HG03196 (cell line): Measurements from ENCODE around the gene FOCAD.
"Not testable (repeated sequence)": the region's sequence is repeated elsewhere in the genome, so short reads cannot be mapped to it uniquely, and the experiment has no call there.

ENCODE experiments used
- ATAC-seq: cut with Tn5 transposase; IDR thresholded peaks from one replicate; pipeline ENCODE4 v1.9.1; 2021; ENCODE audit not compliant: unreplicated experiment

The FOCAD gene

DNA sequence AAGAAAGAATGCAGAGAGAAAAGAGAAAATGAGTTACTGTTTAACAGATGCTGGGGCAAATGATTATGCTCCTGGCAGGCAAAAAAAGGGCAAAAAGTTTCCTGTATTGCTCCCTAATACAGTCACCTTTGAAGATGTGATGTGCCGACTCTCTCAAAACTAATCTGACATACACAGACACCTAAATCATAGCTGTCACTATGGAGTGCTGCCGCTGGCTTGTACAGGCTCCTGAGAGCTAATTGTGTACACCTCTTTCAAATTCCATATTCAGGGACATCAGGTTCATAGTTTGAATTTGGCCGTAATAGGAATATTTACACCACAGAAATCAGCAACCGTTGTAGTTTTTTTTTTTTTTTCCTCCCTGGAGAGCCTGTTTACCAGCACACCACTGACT is 12.4 kb upstream of the FOCAD start:
- no peak for ATAC-seq

DNA sequence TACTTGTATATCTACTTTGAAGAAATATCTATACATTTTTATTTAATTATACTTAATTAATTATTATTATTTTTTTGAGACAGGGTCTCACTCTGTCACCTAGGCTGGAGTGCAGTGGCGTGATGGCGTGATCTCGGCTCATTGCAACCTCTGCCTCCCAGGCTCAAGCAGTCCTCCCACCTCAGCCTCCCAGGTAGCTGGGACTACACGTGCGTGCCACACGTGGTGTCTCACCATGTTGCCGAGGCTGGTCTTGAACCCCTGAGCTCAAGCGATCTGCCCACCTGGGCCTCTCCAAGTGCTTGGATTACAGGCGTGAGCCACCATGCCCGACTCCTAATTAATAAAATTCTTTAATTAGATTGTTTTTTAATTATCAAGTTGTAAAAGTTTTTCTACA is 10.5 kb upstream of the FOCAD start:
- not testable (repeated sequence) for ATAC-seq

DNA sequence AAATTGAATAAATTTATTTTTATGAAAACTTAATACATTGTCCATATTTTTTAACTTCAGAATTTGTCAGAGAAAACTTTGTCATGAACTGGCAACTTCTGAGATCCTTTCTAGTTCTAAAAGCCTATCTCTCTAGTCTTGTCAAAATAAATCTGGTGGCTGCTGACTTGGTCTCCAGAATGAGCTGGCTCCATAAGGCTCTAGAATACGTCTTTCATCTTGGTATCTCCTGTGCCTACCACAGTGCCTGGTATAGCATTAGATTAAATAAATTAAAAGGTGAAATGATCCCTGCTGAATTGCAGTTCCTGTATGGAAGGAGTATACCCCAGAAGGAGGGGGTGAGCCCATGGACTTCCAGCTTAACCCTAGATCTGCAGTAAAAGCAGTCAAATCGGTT is 2.6 kb upstream of the FOCAD start:
- no peak for ATAC-seq

DNA sequence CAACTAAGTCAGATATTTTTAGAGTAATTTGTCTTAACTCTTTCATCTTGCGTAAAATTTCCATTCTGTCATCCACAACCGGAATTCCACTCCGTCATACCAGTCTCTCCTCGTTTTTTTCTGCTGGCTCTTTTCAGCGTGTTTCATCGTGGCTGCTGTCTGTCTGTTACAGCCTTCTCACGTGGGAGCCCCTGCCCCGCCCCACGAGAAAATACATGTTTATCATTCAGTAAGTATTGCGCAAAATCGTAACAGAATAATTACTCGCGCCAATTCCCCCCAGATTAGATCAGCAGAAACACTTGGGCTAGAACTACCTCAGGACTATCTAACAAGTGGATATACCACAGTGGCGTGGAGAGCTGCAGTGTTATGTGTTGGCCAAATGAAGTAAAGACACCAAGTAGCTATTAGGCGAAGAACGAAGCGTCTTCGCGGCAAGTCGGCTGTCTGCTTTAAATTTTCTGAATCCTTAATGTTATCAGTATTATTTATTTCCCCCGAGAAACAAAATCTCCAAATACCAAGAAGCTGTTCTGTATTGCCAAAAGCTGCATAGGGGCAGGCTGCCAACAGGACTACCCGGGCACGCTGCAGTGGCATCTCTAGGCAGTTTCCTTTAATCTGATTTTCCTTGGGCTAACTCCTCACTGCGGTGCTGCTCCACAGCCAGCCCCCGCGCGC is 566 bp upstream of the FOCAD start:
- ATAC-seq: peak; percentile 10

DNA sequence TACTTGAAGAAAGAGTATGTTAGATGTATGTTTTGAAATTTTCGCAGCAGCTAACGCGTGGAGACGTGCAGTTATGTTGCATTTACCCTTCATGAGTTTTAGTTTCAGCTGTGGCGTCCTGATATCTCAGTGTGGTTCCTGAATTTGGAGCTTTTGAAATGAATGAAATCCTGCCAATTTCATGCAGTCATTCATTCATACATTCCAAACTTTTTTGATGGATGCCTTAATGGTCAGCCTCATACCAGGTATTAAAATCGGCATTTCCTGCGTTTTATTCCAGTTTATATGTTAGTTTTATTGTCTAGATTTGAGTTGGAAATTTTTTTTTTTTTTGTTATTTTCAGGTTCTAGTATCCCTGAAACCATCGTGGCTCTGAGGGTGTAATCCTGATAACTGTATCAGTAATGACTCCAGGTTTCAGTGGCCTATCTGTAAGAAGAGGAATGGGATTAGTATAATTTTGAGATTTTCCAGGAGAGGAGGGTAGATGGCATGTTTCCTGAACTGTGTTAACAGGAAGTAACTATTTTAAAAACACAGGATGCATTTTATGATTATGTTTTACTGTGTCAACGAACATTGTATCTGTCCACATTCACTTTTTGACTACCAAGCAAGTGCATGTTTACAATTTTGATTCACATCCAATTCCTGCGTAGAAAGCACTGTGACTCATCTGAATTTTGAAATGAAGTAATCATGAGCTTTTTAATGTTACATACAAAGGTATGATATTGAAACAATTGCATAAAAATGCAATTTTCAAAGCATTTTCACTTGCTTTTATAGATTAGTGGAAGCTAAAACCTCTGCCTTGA is 1.0 kb downstream of the FOCAD start:
- ATAC-seq: no peak

DNA sequence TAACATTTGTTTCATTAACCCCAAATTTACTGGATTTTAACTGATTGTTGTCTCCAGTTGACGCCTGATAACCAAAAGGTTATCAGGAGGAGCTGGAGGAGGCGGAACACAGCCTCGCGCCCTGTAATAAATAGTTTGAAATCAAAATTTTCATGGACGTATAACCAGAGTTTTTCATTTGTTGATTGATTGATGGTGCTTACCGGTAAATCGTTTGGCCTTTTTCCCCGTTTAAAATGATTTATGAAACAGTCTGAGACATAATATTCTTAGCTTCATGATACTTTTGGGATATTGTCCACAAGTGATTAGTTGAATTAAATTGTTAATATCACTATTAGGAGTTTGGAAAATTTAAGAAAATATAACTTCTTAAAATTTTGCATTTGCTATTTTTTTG is 1.7 kb downstream of the FOCAD start:
- no peak for ATAC-seq

DNA sequence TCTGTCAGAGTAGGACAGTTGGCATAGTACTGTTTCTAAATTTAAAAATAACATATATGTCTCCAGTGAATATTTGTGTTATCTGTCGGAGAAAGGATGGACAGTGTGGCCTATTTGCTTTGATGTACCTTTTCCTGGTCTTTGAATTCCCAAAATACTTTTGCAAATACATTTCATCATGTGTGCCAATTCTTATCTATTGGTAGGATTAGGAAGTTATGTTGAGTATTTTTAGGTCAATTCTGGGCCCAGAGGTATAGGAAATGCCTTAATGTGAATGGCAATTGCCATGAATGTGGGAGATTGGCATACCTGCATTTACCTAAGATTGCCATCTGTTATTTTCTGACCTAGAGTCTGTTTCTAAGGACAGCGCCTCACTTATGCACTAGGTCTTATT is 5.8 kb downstream of the FOCAD start:
- no peak for ATAC-seq

DNA sequence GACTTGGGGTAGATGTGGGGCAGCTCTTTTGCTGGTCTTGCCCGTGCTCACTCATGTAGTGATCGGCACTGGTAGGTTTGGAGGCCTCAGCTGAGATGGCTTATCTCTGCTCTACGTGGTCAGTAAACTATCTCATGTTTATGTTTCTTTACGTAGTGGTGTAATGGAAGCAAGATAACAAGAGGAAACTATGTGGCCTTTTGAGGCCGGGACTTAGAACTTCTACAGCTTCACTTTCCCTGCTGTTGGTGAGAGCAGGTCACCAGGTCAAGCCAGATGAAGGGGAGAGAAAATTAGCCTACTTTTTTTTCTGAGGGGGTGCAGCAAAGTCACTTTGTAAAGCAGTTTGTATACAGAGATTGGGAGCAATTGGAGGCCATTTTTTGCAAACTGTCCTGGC is 8.5 kb downstream of the FOCAD start:
- ATAC-seq: no peak

DNA sequence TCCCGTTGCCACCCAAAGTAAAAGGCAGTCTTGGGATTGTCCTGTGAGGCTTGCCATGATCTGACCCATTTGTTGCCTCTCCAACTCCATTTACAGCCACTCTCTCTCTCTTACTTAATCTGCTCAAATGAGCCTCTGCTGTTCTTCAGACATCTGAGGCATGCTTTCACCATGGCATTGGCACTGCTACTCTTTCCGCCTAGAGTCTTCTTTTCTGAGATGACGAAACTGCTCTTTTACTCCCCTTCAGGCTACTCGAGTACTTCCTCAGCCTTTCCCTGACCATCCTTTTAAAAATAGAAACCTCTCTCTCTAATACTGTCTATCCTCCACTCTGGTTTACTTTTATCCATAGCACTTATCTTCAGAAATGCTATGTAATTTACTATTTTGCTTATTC is 9.0 kb downstream of the FOCAD start:
- ATAC-seq: no peak

DNA sequence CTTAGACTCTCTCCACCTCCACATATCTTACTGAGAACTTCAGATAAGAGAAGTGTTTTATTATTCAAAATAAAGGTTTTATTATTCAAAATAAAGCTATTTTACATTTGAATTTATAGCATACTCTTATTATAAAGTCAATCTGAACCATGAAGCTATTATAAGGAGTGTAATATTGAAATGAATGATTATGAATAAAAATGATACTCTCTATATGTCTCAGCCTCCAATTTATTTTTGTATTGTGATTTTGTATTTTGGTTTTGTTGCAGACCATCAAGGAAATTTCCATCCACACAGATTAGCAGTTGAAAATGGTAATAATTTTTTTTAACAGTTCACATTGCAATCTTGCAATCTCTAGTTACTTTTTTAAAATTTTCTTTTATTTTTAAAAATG is 10.2 kb downstream of the FOCAD start:
- ATAC-seq: no peak

DNA sequence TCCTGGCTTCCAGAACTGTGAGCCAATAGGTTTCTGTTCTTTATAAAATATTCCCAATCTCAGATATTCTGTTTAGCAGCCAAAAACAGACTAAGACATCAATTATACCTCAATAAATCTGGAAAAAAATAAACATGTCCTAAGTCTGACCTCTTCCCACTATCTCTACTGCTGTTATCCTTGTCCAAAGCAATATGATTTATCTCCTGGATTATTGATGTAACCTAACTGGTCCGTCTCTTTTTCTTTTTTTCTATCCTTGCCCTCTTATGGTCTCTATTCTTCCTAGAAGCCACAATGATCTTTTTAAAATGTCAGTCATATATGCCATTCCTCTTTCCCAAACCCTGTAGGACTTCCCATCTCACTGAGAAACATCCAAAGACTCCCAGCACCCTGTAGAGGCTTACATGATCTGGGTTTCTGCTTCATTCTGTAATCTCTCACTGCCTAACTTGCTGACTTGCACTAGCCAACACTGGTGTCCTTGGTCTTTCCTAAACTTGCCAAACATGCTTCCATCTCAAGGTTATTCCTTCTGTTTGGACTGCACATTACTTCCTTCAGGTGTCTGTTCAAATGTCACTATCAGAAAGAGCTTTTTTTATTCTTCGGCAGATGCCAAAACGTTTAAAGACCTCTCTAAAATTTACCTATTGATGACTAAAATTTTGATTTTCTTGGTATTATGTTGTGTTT is 13.1 kb downstream of the FOCAD start:
- ATAC-seq: no peak

DNA sequence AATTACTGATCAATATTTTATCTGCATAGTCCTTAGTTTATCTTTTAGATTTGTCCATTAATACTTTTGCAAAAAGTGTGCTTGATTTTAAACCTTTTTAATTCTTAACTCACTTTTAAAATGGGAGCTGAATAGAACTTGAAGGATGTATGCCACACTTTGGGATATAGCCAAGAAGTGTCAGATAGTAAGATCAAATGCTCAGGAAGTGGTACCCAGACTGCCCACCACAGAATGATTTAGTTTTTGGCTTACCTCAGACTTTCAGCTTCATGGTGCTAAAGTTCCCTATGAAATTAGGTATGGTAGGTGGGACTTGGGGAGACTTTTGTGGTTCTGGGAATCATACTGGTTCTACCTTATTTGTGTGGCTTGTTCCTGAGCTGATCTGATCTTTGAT is 14.7 kb downstream of the FOCAD start:
- ATAC-seq: no peak

DNA sequence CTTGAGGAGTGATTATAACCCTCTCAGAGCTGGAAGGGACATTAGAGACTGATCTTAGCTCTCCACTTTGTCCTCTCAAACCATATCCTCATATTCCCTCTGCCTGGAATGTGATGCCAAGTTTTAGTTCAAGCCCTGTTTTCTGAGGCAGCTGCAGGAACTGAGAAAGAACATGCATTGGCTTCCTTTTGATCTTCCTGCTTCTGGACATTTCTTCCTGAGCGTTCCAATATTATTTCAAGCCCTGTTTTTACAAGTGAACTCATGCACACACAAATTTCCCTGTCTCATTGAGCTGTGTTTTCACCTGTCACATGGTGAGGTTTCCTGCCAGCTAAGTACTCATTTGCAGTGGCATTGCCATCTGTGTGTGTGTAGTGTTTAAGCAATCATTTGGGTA is 17.0 kb downstream of the FOCAD start:
- ATAC-seq: no peak

DNA sequence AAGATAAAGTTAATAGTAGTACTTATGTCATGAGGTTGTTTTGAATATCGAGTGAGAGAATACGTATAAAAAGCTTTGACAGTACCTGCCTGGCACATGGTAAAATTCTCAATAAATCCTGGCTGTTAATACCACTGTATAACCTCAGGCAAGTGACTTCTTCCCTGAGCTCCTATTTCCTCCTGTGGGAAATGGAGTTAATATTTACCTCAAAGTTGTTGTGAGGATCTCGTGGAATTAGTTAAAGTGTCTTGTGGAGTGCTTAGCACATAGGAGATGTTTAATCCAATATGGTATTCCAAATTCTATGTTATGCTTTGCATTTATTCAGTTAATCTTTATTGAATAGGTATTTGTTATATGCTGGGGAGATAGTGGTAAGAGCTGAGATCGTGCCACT is 18.5 kb downstream of the FOCAD start:
- ATAC-seq: no peak

DNA sequence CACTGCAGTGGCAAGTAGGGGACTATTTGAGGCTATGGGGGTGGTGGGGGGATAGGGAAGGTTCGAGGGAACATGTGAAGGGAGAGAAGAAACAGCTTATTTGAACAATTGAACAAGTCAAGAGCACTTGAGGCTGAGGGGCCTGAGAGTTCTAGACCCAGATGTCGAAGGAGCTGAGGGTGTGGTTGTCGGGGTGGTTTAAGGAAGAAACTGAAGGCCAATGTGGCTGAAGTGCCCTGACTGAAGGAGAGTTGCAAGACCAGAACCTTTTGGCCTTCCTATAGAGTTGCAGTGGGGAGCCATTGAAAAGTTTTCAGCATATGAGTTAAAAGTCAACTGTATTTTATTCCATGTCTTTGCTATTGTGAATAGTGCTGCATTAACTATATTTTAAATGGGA is 19.1 kb downstream of the FOCAD start:
- no peak for ATAC-seq

DNA sequence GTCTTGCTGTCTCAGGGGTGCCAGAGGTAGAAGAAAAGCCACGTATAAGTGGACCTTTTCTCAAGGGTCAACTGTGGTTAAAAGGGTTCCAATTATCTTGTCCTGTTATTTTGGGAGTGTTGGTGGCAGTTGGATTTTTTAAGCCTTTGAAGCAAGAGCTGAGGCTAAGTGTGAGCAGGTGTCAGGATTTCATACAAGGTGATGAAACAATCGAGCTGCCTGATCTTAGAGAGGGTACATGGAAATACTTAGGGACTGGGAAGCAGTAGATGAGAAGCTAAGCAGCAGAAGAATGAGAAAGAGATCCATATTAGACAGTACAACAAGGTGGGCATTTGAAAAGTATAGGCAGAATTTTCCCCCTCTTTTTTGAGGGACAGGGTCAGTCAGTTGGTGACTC is 23.6 kb downstream of the FOCAD start:
- ATAC-seq: no peak

DNA sequence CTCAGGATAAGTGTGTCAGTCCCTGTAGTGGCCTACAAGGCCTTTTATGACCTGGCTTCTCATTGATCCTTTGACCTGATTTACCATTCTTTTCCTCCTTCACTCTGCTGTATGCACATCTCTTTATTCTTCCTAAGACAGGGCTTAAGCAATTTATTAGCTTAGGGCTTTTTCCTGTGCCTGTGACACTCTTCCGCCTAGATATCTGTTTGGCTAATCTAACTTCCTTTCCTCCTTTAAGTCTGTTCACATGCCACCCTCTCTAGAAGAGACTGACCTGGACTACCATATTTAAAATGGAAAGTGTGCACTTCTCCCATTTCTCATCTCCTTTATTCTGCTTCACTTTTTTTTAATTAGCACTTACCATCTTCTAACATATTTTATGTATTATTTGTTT is 29.1 kb downstream of the FOCAD start:
- no peak for ATAC-seq

DNA sequence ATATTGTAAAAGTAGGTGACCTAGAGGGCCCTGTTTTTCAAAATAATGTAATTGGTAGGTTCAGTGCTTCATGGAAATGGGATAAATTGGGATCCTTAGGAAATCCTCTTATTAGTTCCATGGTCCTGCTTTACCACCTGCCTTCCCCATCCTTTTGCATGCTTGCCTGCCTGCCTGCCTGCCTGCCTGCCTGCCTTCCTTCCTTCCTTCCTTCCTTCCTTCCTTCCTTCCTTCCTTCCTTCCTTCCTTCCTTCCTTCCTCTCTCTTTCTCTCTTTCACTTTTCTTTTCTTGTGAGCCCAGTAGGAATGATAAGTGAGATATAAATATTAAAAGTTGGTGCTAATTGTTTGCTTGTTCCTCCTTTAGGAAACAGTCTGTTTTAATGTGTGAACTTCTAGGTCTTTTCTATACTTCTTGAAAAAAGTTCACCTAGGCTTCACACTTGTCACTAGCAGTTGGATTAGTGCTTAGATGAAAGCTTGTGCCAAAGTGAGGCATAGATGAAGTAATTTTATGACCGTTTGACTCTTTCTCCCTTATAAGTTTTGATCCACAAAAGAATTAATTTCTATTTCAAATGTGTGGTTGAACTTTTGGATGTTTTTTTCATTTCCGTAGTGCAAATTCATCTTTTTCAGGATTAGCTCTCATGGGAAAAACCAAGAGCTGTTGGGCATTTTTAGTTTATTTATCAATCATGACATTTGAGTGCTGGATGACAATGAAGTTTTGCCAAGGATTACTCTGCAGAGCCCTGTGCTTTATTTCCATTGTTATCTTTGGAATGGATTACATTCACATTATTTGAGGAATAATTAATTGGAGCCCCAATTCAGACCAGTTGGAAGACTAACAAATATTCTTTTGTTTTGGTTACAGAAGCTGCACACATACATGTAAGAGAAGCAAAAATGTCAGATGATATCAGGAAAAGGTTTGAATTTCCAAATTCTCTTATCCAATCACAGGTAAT is 30.7 kb downstream of the FOCAD start:
- no peak for ATAC-seq

DNA sequence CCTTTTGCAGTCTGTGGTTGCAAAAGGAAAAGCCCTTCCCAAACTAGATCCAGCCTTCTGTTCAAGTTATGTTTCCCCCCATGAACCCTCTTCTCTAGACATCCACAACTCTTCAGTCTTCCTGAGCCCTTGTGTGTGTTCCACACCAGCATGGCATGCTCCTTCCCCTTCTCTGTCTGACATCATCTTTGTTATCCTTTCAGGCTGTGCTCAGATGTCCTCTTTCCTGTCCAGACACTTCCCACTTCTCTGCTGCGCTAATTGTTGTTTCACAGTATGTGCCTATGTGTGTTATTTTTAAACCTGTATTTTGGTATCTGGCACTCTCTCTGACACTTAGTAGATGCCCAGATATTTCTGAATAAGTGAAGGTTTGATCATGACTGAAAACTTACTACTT is 38.2 kb downstream of the FOCAD start:
- no peak for ATAC-seq

DNA sequence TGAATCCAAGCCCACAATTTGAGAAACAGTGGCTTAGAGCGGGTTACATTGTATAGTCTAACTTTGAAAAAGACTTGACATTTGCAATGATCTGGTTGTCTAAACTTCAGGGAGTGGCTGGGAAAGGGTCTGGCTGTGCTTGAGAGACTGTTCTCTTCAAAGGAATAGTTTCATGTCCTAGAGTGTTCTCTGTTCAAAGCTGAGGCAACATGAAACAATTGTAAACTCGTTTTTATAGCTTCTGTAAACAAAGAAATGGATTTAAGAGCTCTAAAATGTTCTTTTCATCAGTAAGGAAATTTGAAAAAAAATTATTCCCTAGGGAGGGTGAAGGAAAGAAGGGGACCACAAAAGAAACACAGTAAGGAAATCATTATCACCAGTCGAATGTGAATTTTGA is 41.6 kb downstream of the FOCAD start:
- no peak for ATAC-seq

DNA sequence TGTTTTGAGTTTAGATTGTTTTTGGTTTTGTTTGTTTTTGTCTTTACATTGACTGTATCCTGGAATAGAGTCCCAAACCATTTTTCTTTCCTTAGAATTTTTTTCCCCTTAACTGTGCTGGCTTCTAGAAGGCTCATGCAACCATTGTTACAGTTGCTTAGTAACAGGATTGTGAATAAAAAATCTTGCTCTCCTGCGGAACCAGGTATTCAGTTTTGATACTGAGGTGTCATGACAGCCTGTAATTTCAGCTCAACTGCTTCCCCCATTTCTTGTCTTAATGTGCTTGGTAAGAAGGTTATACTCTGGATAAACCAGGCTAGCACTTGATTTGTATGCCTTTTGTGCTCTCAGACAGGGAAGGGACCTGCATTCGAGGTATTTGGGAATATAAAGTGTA is 42.1 kb downstream of the FOCAD start:
- ATAC-seq: no peak
